ENCODE measurements around the gene MS4A6E.

The MS4A6E gene

DNA sequence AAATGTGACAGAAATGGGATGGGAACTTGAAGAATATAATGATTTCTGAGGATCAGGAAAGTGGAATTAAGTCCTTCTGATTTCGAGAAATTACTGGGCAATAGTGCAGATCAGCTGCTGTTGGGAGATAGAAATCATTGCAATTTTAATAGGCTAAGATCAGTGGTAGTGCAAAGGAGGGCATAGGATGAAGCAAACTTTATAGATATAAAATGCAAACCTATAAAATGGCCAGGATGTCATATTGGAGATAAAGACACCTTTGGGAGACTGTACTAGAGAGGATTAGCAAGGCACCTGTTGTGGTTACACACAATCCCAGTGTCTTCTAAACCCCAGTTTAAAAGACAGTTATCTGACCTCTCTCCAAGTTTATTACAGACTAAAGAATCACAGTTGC lies 44.8 kb downstream of the MS4A6E start:
- H3K27ac ChIP-seq, result peak overlapping the region in 1 of 2 donors; percentile 37
- no peak for DNase-seq (ENCODE audit: low spot score)
- TF ChIP-seq, protein P1, sequence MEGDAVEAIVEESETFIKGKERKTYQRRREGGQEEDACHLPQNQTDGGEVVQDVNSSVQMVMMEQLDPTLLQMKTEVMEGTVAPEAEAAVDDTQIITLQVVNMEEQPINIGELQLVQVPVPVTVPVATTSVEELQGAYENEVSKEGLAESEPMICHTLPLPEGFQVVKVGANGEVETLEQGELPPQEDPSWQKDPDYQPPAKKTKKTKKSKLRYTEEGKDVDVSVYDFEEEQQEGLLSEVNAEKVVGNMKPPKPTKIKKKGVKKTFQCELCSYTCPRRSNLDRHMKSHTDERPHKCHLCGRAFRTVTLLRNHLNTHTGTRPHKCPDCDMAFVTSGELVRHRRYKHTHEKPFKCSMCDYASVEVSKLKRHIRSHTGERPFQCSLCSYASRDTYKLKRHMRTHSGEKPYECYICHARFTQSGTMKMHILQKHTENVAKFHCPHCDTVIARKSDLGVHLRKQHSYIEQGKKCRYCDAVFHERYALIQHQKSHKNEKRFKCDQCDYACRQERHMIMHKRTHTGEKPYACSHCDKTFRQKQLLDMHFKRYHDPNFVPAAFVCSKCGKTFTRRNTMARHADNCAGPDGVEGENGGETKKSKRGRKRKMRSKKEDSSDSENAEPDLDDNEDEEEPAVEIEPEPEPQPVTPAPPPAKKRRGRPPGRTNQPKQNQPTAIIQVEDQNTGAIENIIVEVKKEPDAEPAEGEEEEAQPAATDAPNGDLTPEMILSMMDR (IDR thresholded peaks at IDR 0.05), result no peak
- H3K4me3 ChIP-seq, result no peak overlapping the region

- Histone ChIP-seq H3K4me3 (no peak overlapping the region), H3K27ac (peak overlapping the region in 1 of 2 donors; percentile 4)
- TF ChIP-seq, protein P1 (IDR thresholded peaks at IDR 0.05), result no peak
- no peak for DNase-seq (ENCODE audit: low spot score)
Observed at GRCh38 chr11:60372767-60373166, 45.7 kb downstream of the MS4A6E start.

DNA sequence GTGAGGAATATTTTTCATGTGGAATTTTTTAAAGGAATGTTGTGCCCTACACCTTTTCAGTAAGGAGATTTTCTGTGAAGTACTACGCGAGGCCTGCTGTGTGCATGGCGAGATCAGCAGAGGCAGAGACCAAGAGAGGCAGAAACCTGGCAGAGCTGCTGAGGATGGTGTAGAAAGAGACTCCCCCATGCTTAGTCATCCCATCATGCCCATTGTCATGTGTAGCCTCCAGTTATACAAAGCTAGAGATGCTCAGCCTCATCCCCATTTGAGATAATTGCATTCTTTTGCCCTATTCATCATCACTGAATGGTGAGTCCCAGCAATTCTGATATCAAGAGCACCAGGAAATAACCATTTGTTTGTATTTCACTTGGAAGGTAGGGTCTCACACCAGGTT lies 48.3 kb downstream of the MS4A6E start:
- H3K27ac ChIP-seq, result no peak overlapping the region
- no peak for DNase-seq (ENCODE audit: low spot score)
- no peak overlapping the region for H3K4me3 ChIP-seq
- TF ChIP-seq, protein P1 (IDR thresholded peaks at IDR 0.05), result no peak

DNA sequence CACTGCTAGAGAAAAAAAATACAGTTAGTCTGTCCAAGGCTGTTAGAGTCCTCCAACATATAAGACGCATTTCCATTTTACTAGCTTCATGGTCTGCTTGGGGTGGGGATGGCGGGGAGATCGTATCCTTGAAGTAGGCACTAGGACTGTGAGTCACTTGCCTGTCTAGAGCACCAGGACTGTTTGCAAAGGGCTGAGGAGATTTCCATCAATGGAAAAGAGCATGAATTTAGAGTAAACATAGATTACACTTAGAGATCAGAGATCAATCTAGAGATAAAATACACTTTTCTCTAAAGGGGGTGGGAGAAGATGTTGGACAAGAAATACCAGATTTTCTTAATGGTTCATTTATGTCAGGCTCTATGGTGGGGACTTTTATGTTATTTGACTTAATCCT lies 49.5 kb downstream of the MS4A6E start:
- no peak for DNase-seq (ENCODE audit: low spot score)

DNA sequence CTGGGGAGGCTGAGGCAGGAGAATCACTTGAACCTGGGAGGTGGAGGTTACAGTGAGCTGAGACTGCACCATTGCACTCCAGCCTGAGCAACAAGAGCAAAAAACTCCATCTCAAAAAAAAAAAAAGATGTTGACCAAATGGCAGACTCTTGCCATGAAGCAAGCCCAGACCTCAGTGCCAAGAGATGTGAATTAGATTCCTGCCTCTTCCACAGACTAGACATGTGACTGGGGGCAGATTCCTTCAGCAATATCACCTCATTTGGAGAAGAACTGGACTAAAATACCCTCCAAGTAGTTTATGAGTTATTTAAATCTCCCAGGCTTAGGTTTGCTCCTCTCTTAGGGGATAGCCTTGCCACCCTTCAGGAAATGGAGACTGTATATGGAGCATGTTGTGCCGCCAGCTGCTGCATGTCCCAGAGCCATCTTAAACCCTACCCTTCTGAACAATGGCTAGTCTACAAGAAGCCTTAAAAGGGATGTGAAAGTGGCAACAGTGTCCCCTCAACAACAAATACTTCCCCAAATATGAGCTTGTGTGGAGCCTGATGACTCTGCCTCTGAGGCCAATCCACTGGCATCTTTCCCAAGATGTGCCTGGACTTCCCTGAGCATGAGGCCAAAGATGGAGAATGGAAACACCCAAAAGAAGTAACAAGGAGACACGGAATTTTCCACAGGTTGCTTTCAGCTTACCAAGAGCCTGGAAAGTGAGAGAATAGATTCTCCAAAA lies 50.5 kb downstream of the MS4A6E start:
- DNase-seq (ENCODE audit: low spot score), result no peak
- TF ChIP-seq, protein P1 (IDR thresholded peaks at IDR 0.05), result no peak
- H3K4me3 ChIP-seq, result no peak overlapping the region
- peak overlapping the region in 1 of 2 donors; percentile 80 for H3K27ac ChIP-seq

More for the DNA sequence above, 49.5 kb downstream of the MS4A6E start:
- Histone ChIP-seq H3K4me3 (no peak overlapping the region), H3K27ac (peak overlapping the region in 1 of 2 donors; percentile 70)
- TF ChIP-seq, protein P1 (IDR thresholded peaks at IDR 0.05), result no peak

DNA sequence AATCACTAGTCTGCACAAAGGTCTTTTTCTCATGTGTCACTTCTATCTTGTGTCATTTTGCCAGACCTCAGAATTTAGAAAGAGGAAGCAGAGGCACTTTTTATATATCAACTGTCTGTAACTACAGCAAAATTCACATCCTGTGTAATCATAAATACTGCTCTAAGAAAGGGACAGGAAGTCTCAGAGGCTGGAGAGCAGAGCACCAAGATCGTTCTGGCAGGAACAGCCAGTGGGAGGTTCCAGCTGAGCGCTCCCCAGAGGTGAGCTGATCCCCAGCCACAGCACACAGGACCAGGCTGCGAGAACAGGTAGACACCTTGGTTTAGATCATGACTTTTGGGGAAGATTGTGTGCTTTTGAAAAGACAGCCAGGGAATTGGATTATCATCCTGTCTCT lies 51.3 kb downstream of the MS4A6E start, which contains the start of gene MS4A7:
TSS of gene MS4A7 (plus strand) at position 179 of the 400 bp plus-strand sequence. CDS start 4,610 bp downstream, outside the sequence.
- H3K27ac ChIP-seq, result peak within 1 kb of the TSS in 1 of 2 donors; percentile 80
- TF ChIP-seq, protein P1 (IDR thresholded peaks at IDR 0.05), result no peak
- peak within 1 kb of the TSS; percentile 60 for H3K4me3 ChIP-seq
- no peak for DNase-seq (ENCODE audit: low spot score)
